H1 (cell line): ENCODE results near the gene NTN4.

ENCODE experiments used
- ATF2 ChIP-seq: IDR thresholded peaks from 2 replicates; pipeline ENCODE4 v1.6.1; 2012; ENCODE audit warnings: low read length, inconsistent platforms
- CTCF ChIP-seq, 3 experiments: IDR thresholded peaks; 1 replicate in 2 of 3; 2 replicates in 1 of 3; pipeline versions ENCODE4 v1.5.1 to v1.6.1; 2011; ENCODE audit warnings: low read length in 3 of 3, mild to moderate bottlenecking in 3 of 3, inconsistent platforms in 2 of 3, low read depth in 1 of 3, moderate library complexity in 1 of 3; ENCODE audit not compliant: insufficient read depth in 1 of 3; ENCODE audit errors: control extremely low read depth in 1 of 3
- EP300 ChIP-seq, 2 experiments: IDR thresholded peaks; 1 replicate in 1 of 2; 2 replicates in 1 of 2; pipeline ENCODE4 v1.6.1; 2011 to 2012; ENCODE audit warnings: low read depth in 2 of 2, low read length in 2 of 2, mild to moderate bottlenecking in 2 of 2, borderline replicate concordance in 1 of 2, inconsistent platforms in 1 of 2, moderate library complexity in 1 of 2
- POLR2A ChIP-seq, 2 experiments: IDR thresholded peaks; 1 replicate in 1 of 2; 2 replicates in 1 of 2; pipeline ENCODE4 v1.6.1; 2011; ENCODE audit warnings: low read depth in 2 of 2, low read length in 2 of 2, mild to moderate bottlenecking in 2 of 2; ENCODE audit errors: control extremely low read depth in 1 of 2
- SIRT6 ChIP-seq: IDR thresholded peaks from one replicate; pipeline ENCODE4 v1.7.1; 2012; ENCODE audit warnings: low read length, inconsistent platforms
- TAF1 ChIP-seq: IDR thresholded peaks from 2 replicates; pipeline ENCODE4 v1.6.1; 2011; ENCODE audit warnings: mild to moderate bottlenecking, low read depth, low read length

- TF ChIP-seq CTCF (IDR thresholded peaks at IDR 0.05; ENCODE audit: control extremely low read depth in 1 of 3, insufficient read depth in 1 of 3, low read depth in 1 of 3, low read length in 3 of 3) (no peak), SIRT6 (no peak), EP300 (IDR thresholded peaks at IDR 0.05; ENCODE audit: borderline replicate concordance in 1 of 2, low read depth in 2 of 2, low read length in 2 of 2) (no peak), TAF1 (no peak), POLR2A (IDR thresholded peaks at IDR 0.05; ENCODE audit: control extremely low read depth in 1 of 2, low read depth in 2 of 2, low read length in 2 of 2) (no peak), ATF2 (no peak)
Observed at GRCh38 chr12:95633049-95633731, 157.4 kb downstream of the NTN4 start.
